OCI-LY1 (cell line): Measurements from ENCODE around the gene JMJD8.

Experiments used
- EZH2 ChIP-seq: fragments of 200-600 bp; sonication (generic), shearing (Covaris generic); IDR thresholded peaks from 2 replicates; pipeline ENCODE4 v1.8.0; 2017; ENCODE audit warnings: borderline replicate concordance, mixed run types, mild to moderate bottlenecking, antibody characterized with exemption, low read length, moderate library complexity, mixed read lengths
- TF ChIP-seq, protein P1 (sequence below): fragments of 200-600 bp; sonication (generic), shearing (Covaris generic); IDR thresholded peaks from 2 replicates; pipeline ENCODE4 v1.5.1; 2017; ENCODE audit warnings: mild to moderate bottlenecking, antibody characterized with exemption, low read length, moderate library complexity, mixed read lengths

DNA sequence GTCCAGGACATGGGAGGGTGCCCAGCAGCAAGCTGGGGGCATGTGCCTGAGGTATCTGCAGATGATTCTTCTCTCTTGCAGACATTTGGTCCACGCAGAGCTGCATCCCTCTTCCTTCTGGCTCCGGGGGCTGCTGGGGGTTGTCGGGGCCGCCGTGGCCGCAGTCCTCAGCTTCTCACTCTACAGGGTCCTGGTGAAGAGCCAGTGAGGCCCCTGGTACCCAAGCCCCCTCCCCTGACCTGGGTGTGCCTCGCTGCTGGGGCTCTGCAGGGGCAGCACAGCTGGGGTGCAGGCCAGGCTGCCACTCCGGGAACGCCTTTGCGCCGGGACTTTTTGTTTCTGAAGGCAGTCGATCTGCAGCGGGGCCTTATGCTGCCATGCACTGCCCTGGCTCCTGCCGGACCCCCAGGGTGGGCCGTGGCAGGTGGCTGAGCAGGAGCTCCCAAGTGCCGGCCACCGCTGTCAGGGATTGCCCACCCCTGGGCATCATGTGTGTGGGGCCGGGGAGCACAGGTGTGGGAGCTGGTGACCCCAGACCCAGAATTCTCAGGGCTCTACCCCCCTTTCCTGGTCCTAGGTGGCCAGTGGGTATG lies 10.6 kb downstream of the JMJD8 start:
- TF ChIP-seq EZH2 = no peak
- TF ChIP-seq, protein P1, sequence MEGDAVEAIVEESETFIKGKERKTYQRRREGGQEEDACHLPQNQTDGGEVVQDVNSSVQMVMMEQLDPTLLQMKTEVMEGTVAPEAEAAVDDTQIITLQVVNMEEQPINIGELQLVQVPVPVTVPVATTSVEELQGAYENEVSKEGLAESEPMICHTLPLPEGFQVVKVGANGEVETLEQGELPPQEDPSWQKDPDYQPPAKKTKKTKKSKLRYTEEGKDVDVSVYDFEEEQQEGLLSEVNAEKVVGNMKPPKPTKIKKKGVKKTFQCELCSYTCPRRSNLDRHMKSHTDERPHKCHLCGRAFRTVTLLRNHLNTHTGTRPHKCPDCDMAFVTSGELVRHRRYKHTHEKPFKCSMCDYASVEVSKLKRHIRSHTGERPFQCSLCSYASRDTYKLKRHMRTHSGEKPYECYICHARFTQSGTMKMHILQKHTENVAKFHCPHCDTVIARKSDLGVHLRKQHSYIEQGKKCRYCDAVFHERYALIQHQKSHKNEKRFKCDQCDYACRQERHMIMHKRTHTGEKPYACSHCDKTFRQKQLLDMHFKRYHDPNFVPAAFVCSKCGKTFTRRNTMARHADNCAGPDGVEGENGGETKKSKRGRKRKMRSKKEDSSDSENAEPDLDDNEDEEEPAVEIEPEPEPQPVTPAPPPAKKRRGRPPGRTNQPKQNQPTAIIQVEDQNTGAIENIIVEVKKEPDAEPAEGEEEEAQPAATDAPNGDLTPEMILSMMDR = no peak
